Heart left ventricle (tissue), 16 donors: ENCODE measurements around the gene PRICKLE4. TPM values are rescaled to one million over a fixed set of nuclear protein-coding genes. Genes with fewer than 3 reads are reported as not detected.

Experiments used
- ATAC-seq, 4 donors: fragments of 200-7000 bp; cut with Tn5 transposase; one replicate each; pipeline ENCODE4 v1.9.1; 2020 to 2022; ENCODE audit warnings: moderate library complexity in 4 of 4, mild to moderate bottlenecking in 3 of 4, moderate number of reproducible peaks in 1 of 4
- DNase-seq, 5 donors: peaks; one replicate each; pipeline ENCODE4 v3.0.0-alpha.2; 2020
- H3K27ac ChIP-seq, 12 donors: fragments of 200-600 bp; sonication (generic) in 4 of 12; one replicate each; pipeline versions ENCODE4 v1.5.0 to v1.8.0; 2016 to 2022; ENCODE audit warnings: mild to moderate bottlenecking in 2 of 12
- H3K27me3 ChIP-seq, 9 donors: fragments of 200-600 bp; sonication (generic) in 2 of 9; one replicate each; pipeline versions ENCODE4 v1.5.1 to v1.8.0; 2016 to 2022; ENCODE audit warnings: mild to moderate bottlenecking in 3 of 9
- H3K36me3 ChIP-seq, 9 donors: fragments of 200-600 bp; sonication (generic) in 2 of 9; one replicate each; pipeline versions ENCODE4 v1.5.0 to v1.8.0; 2018 to 2022; ENCODE audit warnings: mild to moderate bottlenecking in 2 of 9
- H3K4me1 ChIP-seq, 12 donors: fragments of 200-600 bp; sonication (generic) in 4 of 12; one replicate each; pipeline versions ENCODE4 v1.5.0 to v1.8.0; 2016 to 2022; ENCODE audit warnings: mild to moderate bottlenecking in 3 of 12
- H3K4me3 ChIP-seq, 12 donors: fragments of 200-600 bp; sonication (generic) in 4 of 12; one replicate each; pipeline versions ENCODE4 v1.5.0 to v1.8.0; 2017 to 2022; ENCODE audit warnings: mild to moderate bottlenecking in 9 of 12, moderate library complexity in 4 of 12
- H3K9me3 ChIP-seq, 12 donors: fragments of 200-600 bp; sonication (generic) in 4 of 12; one replicate each; pipeline versions ENCODE4 v1.5.0 to v1.8.0; 2016 to 2022; ENCODE audit warnings: mild to moderate bottlenecking in 1 of 12
- CTCF ChIP-seq, 12 donors: fragments of 200-600 bp; sonication (generic) in 4 of 12; IDR thresholded peaks; one replicate each; pipeline versions ENCODE4 v1.5.0 to v1.8.0; 2018 to 2022; ENCODE audit warnings: antibody characterized with exemption in 12 of 12, mild to moderate bottlenecking in 5 of 12
- POLR2A ChIP-seq, 2 donors: fragments of 450-650 bp; IDR thresholded peaks; one replicate each; pipeline ENCODE4 v1.6.1; 2017; ENCODE audit warnings: antibody characterized with exemption in 2 of 2, mild to moderate bottlenecking in 2 of 2, moderate library complexity in 2 of 2
- WGBS, 4 donors: extraction: QIAGEN DNeasy Blood & Tissue Kit in 2 of 4; methylation state at CpG; one replicate each; pipeline versions ENCODE4 v1.1.5 to v1.1.7; 2013 to 2018; 5-methylcytosine and 5-hydroxymethylcytosine counted together
- intact Hi-C, 10 donors: fragments of 100-400 bp; cut with DNase I; formaldehyde crosslinking; loops; one replicate each; pipeline versions ENCODE4 v1.11.1 to v1.14.2; 2022
- polyA plus RNA-seq, 2 donors: library from polyadenylated mRNA; stranded (reverse); fragments of 200-250 nt; gene quantifications; one replicate each; pipeline ENCODE4 v1.2.3, GENCODE V29; 2013
- total RNA-seq, 9 donors: library from RNA; depleted of rRNA in 2 of 9; stranded (reverse); fragments of >200 nt in 2 of 9; fragmentation: NEBNext Ultra II Directional in 3 of 9; extraction: Animal tissue kit (Norgen Biotek cat#: 25700) in 3 of 9; gene quantifications; one replicate each; pipeline versions ENCODE4 v1.1.0 to v1.2.4, GENCODE V29; 2016 to 2023
- donor health status: ischemic (EF 13 %, LVEDD 7.1; RV severe dilation, severe dysfunction).
- donor health status: healthy with polysubstance abuse.
- donor health status: DM: no; HTN: yes; CAD: no.
- donor health status: DM: no; HTN: no; CAD: no.
- donor health status: ischemic (EF 25% LVEDD 6.9; RV normal size, moderate dysfunction).
- donor health status: ischemic (EF 25% LVEDD 5.7; RV mildly dilated, moderate dysfunction).
- donor health status: healthy.
- donor health status: DM: yes; HTN: yes; CAD: no.
- donor health status: ischemic (EF 35%, LVEDD 5.7; RV mildly dilated, moderate dysfunction).
- donor health status: nonischemic (EF 11% LVEDD 7.7; RV severe dilation, severe dysfunction).
- donor health status: DM: yes; HTN: yes; CAD: no.
- donor health status: PGD.
- donor health status: ischemic (EF 29% LVEDD 5.4; RV normal size, mild dysfunction).
- donor health status: nonischemic (EF 23%, LVEDD 6.1; RV moderate dilation, normal function).

The PRICKLE4 gene
- total and polyA plus RNA-seq, 11 donors = 1.1 to 3.9 (median 1.9) TPM

GRCh38 chr6:41824571-41825569 is 44.3 kb downstream of the PRICKLE4 start:
- intact Hi-C loops = no loop called here
- no peaks in the 10 kb centered on the region for H3K9me3 ChIP-seq
- peaks cover 0 to 3% (median 0%) of the 10 kb centered on the region in 12 donors for H3K4me1 ChIP-seq
- no peaks in the 10 kb centered on the region for H3K36me3 ChIP-seq
- DNase-seq (no peak), ATAC-seq (no peak)
- 89 to 94% (median 90%) methylated on average over 13 of the region's 13 CpGs for WGBS, 4 donors
- H3K27me3 ChIP-seq = no peaks in the 10 kb centered on the region
- TF ChIP-seq CTCF (IDR thresholded peaks at IDR 0.05) (no peak), POLR2A (IDR thresholded peaks at IDR 0.05) (no peak)
- H3K4me3 ChIP-seq = no peak overlapping the region
- H3K27ac ChIP-seq = no peak overlapping the region

GRCh38 chr6:41826343-41827022 is 45.9 kb downstream of the PRICKLE4 start:
- intact Hi-C loops = no loop called here
- peaks cover 0 to 3% (median 0%) of the 10 kb centered on the region in 12 donors for H3K4me1 ChIP-seq
- no peaks in the 10 kb centered on the region for H3K36me3 ChIP-seq
- ATAC-seq (no peak), DNase-seq (no peak)
- TF ChIP-seq POLR2A (IDR thresholded peaks at IDR 0.05) = no peak
- TF ChIP-seq CTCF (IDR thresholded peaks at IDR 0.05) = no peak
- H3K9me3 ChIP-seq = no peaks in the 10 kb centered on the region
- H3K27me3 ChIP-seq = no peaks in the 10 kb centered on the region
- WGBS, 4 donors = 92 to 98% (median 95%) methylated on average over 2 of the region's 2 CpGs
- no peak overlapping the region for H3K4me3 ChIP-seq
- H3K27ac ChIP-seq = no peak overlapping the region

- H3K27me3 ChIP-seq = no peaks in the 10 kb centered on the region
These were observed 51.7 kb downstream of the PRICKLE4 start for GRCh38 chr6:41832263-41832662.

More at GRCh38 chr6:41832263-41832662, 51.7 kb downstream of the PRICKLE4 start:
- 91 to 96% (median 93%) methylated on average over 3 of the region's 3 CpGs for WGBS, 4 donors
- no peak for ATAC-seq
- intact Hi-C loops = no loop called here
- H3K4me1 ChIP-seq = peaks cover 0 to 6% (median 0%) of the 10 kb centered on the region in 12 donors
- peaks cover 0 to 4% (median 0%) of the 10 kb centered on the region in 12 donors for H3K9me3 ChIP-seq
- no peak for DNase-seq
- H3K27ac ChIP-seq = no peak overlapping the region
- no peaks in the 10 kb centered on the region for H3K36me3 ChIP-seq
- TF ChIP-seq CTCF (IDR thresholded peaks at IDR 0.05) (no peak), POLR2A (IDR thresholded peaks at IDR 0.05) (no peak)
- H3K4me3 ChIP-seq = no peak overlapping the region
